Muscle of arm (tissue), 14 donors: ENCODE data around the gene NUF2. TPM values are rescaled to one million over a fixed set of nuclear protein-coding genes. Genes with fewer than 3 reads are reported as not detected.
"Not testable (repeated sequence)": the region's sequence is repeated elsewhere in the genome, so short reads cannot be mapped to it uniquely, and the experiment has no call there.

ENCODE experiments used
- DNase-seq: peaks from one replicate; pipeline ENCODE4 v3.0.0-alpha.2; 2013
- long read RNA-seq, 11 donors: transcript quantifications; one replicate each; lab custom pipeline, GENCODE V29; 2026
- polyA plus RNA-seq, 12 donors: library from polyadenylated mRNA; unstranded; fragments of 120-200 nt; gene quantifications; one replicate each; pipeline ENCODE4 v1.2.1, GENCODE V29; 2013; ENCODE audit not compliant: insufficient read length in 12 of 12

NUF2 gene
- 10 to 100 TPM in 9 of 12 donors, 1 to 10 TPM in 2, not detected in 1; 6.3 to 22.5 (median 14.8) TPM for polyA plus RNA-seq
- long read RNA-seq, donor 1, partial matches to known transcripts, result 0 of 2 reads
- long read RNA-seq, donor 1, other reads (novel, unspliced or antisense), result 0 of 2 reads
- long read RNA-seq, donor 2, partial matches to known transcripts, result 0 of 1 reads
- long read RNA-seq, donor 2, other reads (novel, unspliced or antisense), result 0 of 1 reads
- long read RNA-seq, donor 3, result 0 reads
- long read RNA-seq, donor 4, result 0 reads
- long read RNA-seq, donor 5, partial matches to known transcripts, result 0 of 4 reads
- long read RNA-seq, donor 5, other reads (novel, unspliced or antisense), result 0 of 4 reads
- long read RNA-seq, donor 6, partial matches to known transcripts, result 0 of 1 reads
- long read RNA-seq, donor 6, other reads (novel, unspliced or antisense), result 0 of 1 reads
- long read RNA-seq, donor 7, partial matches to known transcripts, result 0 of 2 reads
- long read RNA-seq, donor 7, other reads (novel, unspliced or antisense), result 0 of 2 reads
- long read RNA-seq, donor 8, partial matches to known transcripts, result 0 of 1 reads
- long read RNA-seq, donor 8, other reads (novel, unspliced or antisense), result 0 of 1 reads
- long read RNA-seq, donor 9, partial matches to known transcripts, result 0 of 2 reads
- long read RNA-seq, donor 9, other reads (novel, unspliced or antisense), result 0 of 2 reads
- long read RNA-seq, donor 10, partial matches to known transcripts, result 0 of 23 reads
- long read RNA-seq, donor 10, other reads (novel, unspliced or antisense), result 23 of 23 reads
- long read RNA-seq, donor 11, partial matches to known transcripts, result 0 of 4 reads
- long read RNA-seq, donor 11, other reads (novel, unspliced or antisense), result 0 of 4 reads

- peak; percentile 99 for DNase-seq
These were observed at the start of gene NUF2 for GRCh38 chr1:163321311-163322305. NUF2 (plus strand) TSS chr1:163321954; CDS start chr1:163326052, 4,098 bp downstream.

- DNase-seq, result no peak
These were observed 47.9 kb upstream of the NUF2 start for GRCh38 chr1:163273766-163274441.

GRCh38 chr1:163275222-163275621, 46.5 kb upstream of the NUF2 start:
- no peak for DNase-seq

GRCh38 chr1:163278602-163279001, 43.2 kb upstream of the NUF2 start:
- DNase-seq, result no peak

GRCh38 chr1:163284867-163285266, 36.9 kb upstream of the NUF2 start:
- not testable (repeated sequence) for DNase-seq

- DNase-seq, result no peak
These were observed 31.6 kb upstream of the NUF2 start for GRCh38 chr1:163290025-163290640.

- no peak for DNase-seq
These were observed 30.3 kb upstream of the NUF2 start for GRCh38 chr1:163291461-163291860.

GRCh38 chr1:163292153-163292552, 29.6 kb upstream of the NUF2 start:
- DNase-seq, result not testable (repeated sequence)

- DNase-seq, result not testable (repeated sequence)
These were observed 28.3 kb upstream of the NUF2 start for GRCh38 chr1:163293497-163293896.

GRCh38 chr1:163295949-163296348, 25.8 kb upstream of the NUF2 start:
- DNase-seq, result no peak

- no peak for DNase-seq
These were observed 25.1 kb upstream of the NUF2 start for GRCh38 chr1:163296504-163297263.

GRCh38 chr1:163298365-163298764, 23.4 kb upstream of the NUF2 start:
- no peak for DNase-seq

- no peak for DNase-seq
These were observed 21.2 kb upstream of the NUF2 start for GRCh38 chr1:163300568-163300967.

- DNase-seq, result no peak
These were observed 18.2 kb upstream of the NUF2 start for GRCh38 chr1:163303561-163303960.

- no peak for DNase-seq
These were observed 16.3 kb upstream of the NUF2 start for GRCh38 chr1:163305441-163305840.

- DNase-seq, result no peak
These were observed 14.1 kb upstream of the NUF2 start for GRCh38 chr1:163307479-163308171.

- DNase-seq, result no peak
These were observed 12.9 kb upstream of the NUF2 start for GRCh38 chr1:163308811-163309210.

- DNase-seq, result peak; percentile 23
These were observed 5.9 kb upstream of the NUF2 start for GRCh38 chr1:163315773-163316374.

GRCh38 chr1:163320891-163321290, 863 bp upstream of the NUF2 start:
- DNase-seq, result no peak
